ENCODE results near the gene GIGYF2. TPM values are rescaled to one million over a fixed set of nuclear protein-coding genes. Genes with fewer than 3 reads are reported as not detected.
A peak's percentile ranks its signal among the peaks of the same experiment; 100 is the strongest.

Gene GIGYF2
- total and polyA plus RNA-seq, 2 of the 13 experiments (the other 11 are each of a cell fraction or from before 2014, with no cell fraction given) = 44.9 to 73.5 TPM

DNA sequence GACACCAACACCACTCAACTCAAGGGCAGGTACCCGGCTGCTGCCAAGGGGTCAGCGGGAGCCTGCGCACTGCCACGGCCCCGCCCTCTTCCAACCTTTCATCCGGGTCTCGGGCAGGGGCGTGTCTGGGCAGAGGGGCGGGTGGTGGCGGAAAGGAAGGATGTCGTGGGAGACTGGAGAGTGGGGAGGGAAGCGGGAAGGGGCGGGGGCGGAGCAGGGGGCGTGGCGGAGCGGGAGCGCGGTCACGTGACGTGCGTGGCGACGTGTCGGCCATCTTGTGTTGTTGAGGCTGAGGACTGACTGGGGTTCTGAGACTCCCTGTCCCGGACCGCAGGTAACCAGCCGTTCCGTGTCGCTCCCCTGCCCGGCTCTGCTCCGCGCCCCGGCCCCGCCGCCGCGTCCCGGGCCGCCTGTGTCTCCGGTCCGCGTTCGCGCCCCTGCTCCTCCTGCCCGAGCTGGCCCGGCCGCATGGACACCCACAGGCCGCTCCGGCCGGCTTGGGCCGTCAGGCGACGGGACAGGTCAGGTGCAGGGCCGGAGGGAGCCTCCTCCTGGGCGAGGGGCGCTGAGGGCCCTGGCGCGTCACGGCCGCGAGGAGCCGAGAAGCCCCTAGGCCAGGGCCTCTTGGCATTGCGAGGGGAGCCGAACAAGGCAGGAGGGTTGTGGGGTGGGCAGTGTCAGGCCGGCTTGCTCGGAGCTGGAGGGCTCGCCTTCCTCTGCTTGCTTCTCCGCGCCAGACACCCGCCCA lies at the start of gene GIGYF2 (continued):
- TF ChIP-seq, protein P1, sequence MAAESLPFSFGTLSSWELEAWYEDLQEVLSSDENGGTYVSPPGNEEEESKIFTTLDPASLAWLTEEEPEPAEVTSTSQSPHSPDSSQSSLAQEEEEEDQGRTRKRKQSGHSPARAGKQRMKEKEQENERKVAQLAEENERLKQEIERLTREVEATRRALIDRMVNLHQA (CRISPR knock-in tag; IDR thresholded peaks at IDR 0.05) = no peak
- peak; percentile 31; the same call in 1 of the 2 replicates for TF ChIP-seq ZNF713 (CRISPR knock-in tag; IDR thresholded peaks at IDR 0.05)
- TF ChIP-seq CBX5 (CRISPR knock-in tag; IDR thresholded peaks at IDR 0.05; ENCODE audit: borderline replicate concordance) = 0 out of 2 replicates have a peak, but pooled peaks have one; percentile 75
- peak; percentile 89; the same call in 1 of the 2 replicates for TF ChIP-seq FLYWCH1 (CRISPR knock-in tag; IDR thresholded peaks at IDR 0.05)
- TF ChIP-seq MAFG (CRISPR knock-in tag; IDR thresholded peaks at IDR 0.05) = no peak
- TF ChIP-seq, protein P2, sequence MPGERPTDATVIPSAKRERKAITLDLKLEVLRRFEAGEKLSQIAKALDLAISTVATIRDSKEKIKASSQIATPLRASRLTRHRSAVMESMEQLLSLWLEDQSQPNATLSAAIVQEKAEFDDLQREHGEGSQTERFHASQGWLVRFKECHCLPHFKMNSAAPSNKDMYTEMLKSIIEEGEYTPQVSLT (CRISPR knock-in tag; IDR thresholded peaks at IDR 0.05; ENCODE audit: borderline replicate concordance, low read depth) = no peak
- TF ChIP-seq MTF2 (CRISPR knock-in tag; IDR thresholded peaks at IDR 0.05; ENCODE audit: borderline replicate concordance) = no peak
- TF ChIP-seq SUZ12 (IDR thresholded peaks at IDR 0.05; ENCODE audit: low read depth, low read length) = no peak
- peak; percentile 54 for TF ChIP-seq SKI (IDR thresholded peaks at IDR 0.05; ENCODE audit: partially characterized antibody)
- TF ChIP-seq BRCA1 (CRISPR knock-in tag; IDR thresholded peaks at IDR 0.05) = no peak
- TF ChIP-seq CENPT (CRISPR knock-in tag; IDR thresholded peaks at IDR 0.05; ENCODE audit: low read depth) = no peak
- TF ChIP-seq ZNF883 (CRISPR knock-in tag; IDR thresholded peaks at IDR 0.05; ENCODE audit: not compliant biosample characterization) = peak; percentile 93
- TF ChIP-seq POGK (CRISPR knock-in tag; conservative IDR thresholded peaks at IDR 0.05) = peak; percentile 93
- peak; percentile 98 for TF ChIP-seq KDM5B (CRISPR knock-in tag; IDR thresholded peaks at IDR 0.05; ENCODE audit: borderline replicate concordance)
- TF ChIP-seq ZNF367 (CRISPR knock-in tag; IDR thresholded peaks at IDR 0.05; ENCODE audit: borderline replicate concordance) = no peak; the same call in 1 of the 2 replicates
- TF ChIP-seq GMEB2 (CRISPR knock-in tag; IDR thresholded peaks at IDR 0.05; ENCODE audit: low read depth) = peak; percentile 86
- peak; percentile 65; the same call in 1 of the 2 replicates for TF ChIP-seq FOXK2 (IDR thresholded peaks at IDR 0.05)
- TF ChIP-seq ZNF326 (CRISPR knock-in tag; IDR thresholded peaks at IDR 0.05; ENCODE audit: borderline replicate concordance) = no peak
- no peak for TF ChIP-seq TBX3 (IDR thresholded peaks at IDR 0.05; ENCODE audit: borderline replicate concordance)
- TF ChIP-seq THRA (CRISPR knock-in tag; IDR thresholded peaks at IDR 0.05; ENCODE audit: borderline replicate concordance) = peak; percentile 29; the same call in 1 of the 2 replicates
- no peak for TF ChIP-seq EHMT2 (IDR thresholded peaks at IDR 0.05; ENCODE audit: borderline replicate concordance, low read depth, low read length)
- no peak for TF ChIP-seq ZNF597 (CRISPR knock-in tag; IDR thresholded peaks at IDR 0.05)
- TF ChIP-seq ONECUT2 (CRISPR knock-in tag; IDR thresholded peaks at IDR 0.05) = no peak
- no peak for TF ChIP-seq ZNF629 (CRISPR knock-in tag; conservative IDR thresholded peaks at IDR 0.05)
